ENCODE results near the gene LIX1.

DNA sequence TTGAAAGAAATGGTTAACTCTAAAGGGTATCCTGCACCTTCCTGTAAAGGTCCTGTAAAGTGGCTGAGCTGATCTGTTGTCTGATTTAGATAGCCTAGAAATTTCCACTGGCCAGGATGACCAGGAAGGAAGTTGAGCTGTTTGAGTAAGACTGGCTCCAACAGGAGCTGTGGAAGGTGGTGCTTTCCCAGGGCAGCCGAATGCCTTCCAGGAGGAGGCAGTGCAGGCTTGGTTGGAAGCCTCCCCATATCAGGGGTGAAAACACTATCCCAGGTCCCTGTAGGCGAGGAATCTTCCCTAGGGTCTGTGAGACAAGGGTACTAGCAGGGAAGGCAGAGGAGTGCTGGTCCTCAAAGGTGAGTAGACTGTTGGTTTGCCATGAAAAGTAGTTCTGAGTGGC, 98.4 kb downstream of the LIX1 start:
- TF ChIP-seq, protein P1, sequence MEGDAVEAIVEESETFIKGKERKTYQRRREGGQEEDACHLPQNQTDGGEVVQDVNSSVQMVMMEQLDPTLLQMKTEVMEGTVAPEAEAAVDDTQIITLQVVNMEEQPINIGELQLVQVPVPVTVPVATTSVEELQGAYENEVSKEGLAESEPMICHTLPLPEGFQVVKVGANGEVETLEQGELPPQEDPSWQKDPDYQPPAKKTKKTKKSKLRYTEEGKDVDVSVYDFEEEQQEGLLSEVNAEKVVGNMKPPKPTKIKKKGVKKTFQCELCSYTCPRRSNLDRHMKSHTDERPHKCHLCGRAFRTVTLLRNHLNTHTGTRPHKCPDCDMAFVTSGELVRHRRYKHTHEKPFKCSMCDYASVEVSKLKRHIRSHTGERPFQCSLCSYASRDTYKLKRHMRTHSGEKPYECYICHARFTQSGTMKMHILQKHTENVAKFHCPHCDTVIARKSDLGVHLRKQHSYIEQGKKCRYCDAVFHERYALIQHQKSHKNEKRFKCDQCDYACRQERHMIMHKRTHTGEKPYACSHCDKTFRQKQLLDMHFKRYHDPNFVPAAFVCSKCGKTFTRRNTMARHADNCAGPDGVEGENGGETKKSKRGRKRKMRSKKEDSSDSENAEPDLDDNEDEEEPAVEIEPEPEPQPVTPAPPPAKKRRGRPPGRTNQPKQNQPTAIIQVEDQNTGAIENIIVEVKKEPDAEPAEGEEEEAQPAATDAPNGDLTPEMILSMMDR (IDR thresholded peaks at IDR 0.05; ENCODE audit: low read depth, low read length, poor library complexity, severe bottlenecking): no peak
- no peak for TF ChIP-seq EZH2phosphoT487 (IDR thresholded peaks at IDR 0.05; ENCODE audit: borderline replicate concordance, low read length)
